Measurements from ENCODE around the gene TMEM236. TPM values are rescaled to one million over a fixed set of nuclear protein-coding genes. Genes with fewer than 3 reads are reported as not detected.

TMEM236 gene
- total RNA-seq, 1 donor from 2014 or later = 0.30 TPM

- DNase-seq (peak; percentile 62), ATAC-seq (peak; percentile 54)
- intact Hi-C loops (cut with micrococcal nuclease) = no loop called here
These were observed 14.7 kb upstream of the TMEM236 start for GRCh38 chr10:17737027-17737965.

GRCh38 chr10:17740668-17741067 lies 11.3 kb upstream of the TMEM236 start:
- ATAC-seq = no peak
- intact Hi-C loops (cut with micrococcal nuclease) = loop anchor here (5.0 kb wide), 1 partner anchor 133 kb away; no protein-coding TSS in a partner anchor
- no peak for DNase-seq

GRCh38 chr10:17742918-17743317 lies 9.1 kb upstream of the TMEM236 start:
- intact Hi-C loops (cut with micrococcal nuclease) = loop anchor here (5.0 kb wide), 1 partner anchor 136 kb away; no protein-coding TSS in a partner anchor
- DNase-seq (peak; percentile 68), ATAC-seq (no peak)

- ATAC-seq = no peak
- intact Hi-C loops (cut with micrococcal nuclease) = loop anchor here (5.0 kb wide), 1 partner anchor 136 kb away; no protein-coding TSS in a partner anchor
These were observed 8.6 kb upstream of the TMEM236 start for GRCh38 chr10:17743437-17743836.

GRCh38 chr10:17744341-17744861 lies 7.6 kb upstream of the TMEM236 start:
- intact Hi-C loops (cut with micrococcal nuclease) = loop anchor here (5.0 kb wide), 1 partner anchor 137 kb away; no protein-coding TSS in a partner anchor
- DNase-seq (no peak), ATAC-seq (peak; percentile 54)

More at GRCh38 chr10:17743437-17743836, 8.6 kb upstream of the TMEM236 start:
- DNase-seq = no peak

GRCh38 chr10:17747883-17748550 lies 4.0 kb upstream of the TMEM236 start:
- no peak for DNase-seq
- peak; percentile 42 for ATAC-seq
- intact Hi-C loops (cut with micrococcal nuclease) = no loop called here

- no peak for ATAC-seq
- intact Hi-C loops (cut with micrococcal nuclease) = no loop called here
These were observed 2.1 kb upstream of the TMEM236 start for GRCh38 chr10:17749890-17750289.

GRCh38 chr10:17756557-17757217 lies 4.7 kb downstream of the TMEM236 start:
- ATAC-seq = no peak
- intact Hi-C loops (cut with micrococcal nuclease) = no loop called here
- no peak for DNase-seq

More at GRCh38 chr10:17749890-17750289, 2.1 kb upstream of the TMEM236 start:
- no peak for DNase-seq

- intact Hi-C loops (cut with micrococcal nuclease) = no loop called here
- no peak for DNase-seq
- no peak for ATAC-seq
These were observed 6.2 kb downstream of the TMEM236 start for GRCh38 chr10:17758200-17758599.

- intact Hi-C loops (cut with micrococcal nuclease) = no loop called here
- DNase-seq = no peak
- no peak for ATAC-seq
These were observed 6.9 kb downstream of the TMEM236 start for GRCh38 chr10:17758896-17759295.

GRCh38 chr10:17764142-17764541 lies 12.1 kb downstream of the TMEM236 start:
- no peak for ATAC-seq
- no peak for DNase-seq
- intact Hi-C loops (cut with micrococcal nuclease) = no loop called here

GRCh38 chr10:17765602-17766001 lies 13.6 kb downstream of the TMEM236 start:
- ATAC-seq (no peak), DNase-seq (no peak)
- intact Hi-C loops (cut with micrococcal nuclease) = no loop called here

- ATAC-seq (no peak), DNase-seq (no peak)
- intact Hi-C loops (cut with micrococcal nuclease) = no loop called here
These were observed 14.7 kb downstream of the TMEM236 start for GRCh38 chr10:17766731-17767130.

GRCh38 chr10:17768496-17768895 lies 16.5 kb downstream of the TMEM236 start:
- intact Hi-C loops (cut with micrococcal nuclease) = no loop called here
- ATAC-seq (no peak), DNase-seq (no peak)

GRCh38 chr10:17768957-17769356 lies 17.0 kb downstream of the TMEM236 start:
- no peak for ATAC-seq
- no peak for DNase-seq
- intact Hi-C loops (cut with micrococcal nuclease) = no loop called here

GRCh38 chr10:17771017-17771416 lies 19.0 kb downstream of the TMEM236 start:
- ATAC-seq = no peak

GRCh38 chr10:17779784-17780183 lies 27.8 kb downstream of the TMEM236 start:
- ATAC-seq = no peak
- intact Hi-C loops (cut with micrococcal nuclease) = no loop called here
- no peak for DNase-seq

More at GRCh38 chr10:17771017-17771416, 19.0 kb downstream of the TMEM236 start:
- intact Hi-C loops (cut with micrococcal nuclease) = no loop called here
- DNase-seq = no peak

- DNase-seq = no peak
- intact Hi-C loops (cut with micrococcal nuclease) = no loop called here
- ATAC-seq = no peak
These were observed 28.7 kb downstream of the TMEM236 start for GRCh38 chr10:17780727-17781126.

GRCh38 chr10:17781856-17782255 lies 29.9 kb downstream of the TMEM236 start:
- intact Hi-C loops (cut with micrococcal nuclease) = no loop called here
- ATAC-seq (peak; percentile 50), DNase-seq (no peak)

Data from left ventricle myocardium superior (tissue), 1 donor.